SU-DHL-6 (cell line): ENCODE data around the gene ARSK.

ENCODE experiments used
- H2AFZ ChIP-seq: fragments of 200-600 bp; sonication (generic); 2 replicates; pipeline ENCODE4 v1.6.1; 2014; ENCODE audit warnings: low read depth, mild to moderate bottlenecking, moderate library complexity, mixed read lengths, antibody characterized with exemption, low read length; ENCODE audit not compliant: severe bottlenecking
- H3F3A ChIP-seq: fragments of 200-600 bp; shearing (Covaris generic); 2 replicates; pipeline ENCODE4 v1.6.0; 2016; ENCODE audit warnings: antibody characterized with exemption, mild to moderate bottlenecking; ENCODE audit not compliant: insufficient read depth
- H3K27ac ChIP-seq: fragments of 200-600 bp; sonication (generic); 2 replicates; pipeline ENCODE4 v1.5.1; 2016; ENCODE audit warnings: low read depth, mild to moderate bottlenecking, low read length, moderate library complexity, mixed read lengths
- H3K27me3 ChIP-seq: fragments of 200-600 bp; sonication (generic), shearing (Covaris generic); 2 replicates; pipeline ENCODE4 v1.6.0; 2014; ENCODE audit warnings: mild to moderate bottlenecking, low read length
- H3K36me3 ChIP-seq: fragments of 200-600 bp; sonication (generic); 2 replicates; pipeline ENCODE4 v1.6.1; 2014; ENCODE audit warnings: mild to moderate bottlenecking, low read length, mixed read lengths
- H3K4me2 ChIP-seq: fragments of 300-600, 200-600 bp; shearing (Covaris generic), sonication (generic); 2 replicates; pipeline ENCODE4 v1.6.0; 2014; ENCODE audit warnings: low read length, low read depth, mild to moderate bottlenecking; ENCODE audit not compliant: poor library complexity, severe bottlenecking
- H3K4me3 ChIP-seq: fragments of 200-600 bp; sonication (generic); 2 replicates; pipeline ENCODE4 v1.5.1; 2014; ENCODE audit warnings: antibody characterized with exemption, low read length, mild to moderate bottlenecking, mixed read lengths; ENCODE audit not compliant: insufficient read depth, poor library complexity, severe bottlenecking
- H3K79me2 ChIP-seq: fragments of 200-600 bp; sonication (generic); 2 replicates; pipeline ENCODE4 v1.6.1; 2014; ENCODE audit warnings: mild to moderate bottlenecking, low read length, moderate library complexity; ENCODE audit not compliant: insufficient read depth
- H3K9ac ChIP-seq: fragments of 200-600 bp; sonication (generic); 2 replicates; pipeline ENCODE4 v1.7.0; 2014; ENCODE audit warnings: mild to moderate bottlenecking, low read length
- H3K9me2 ChIP-seq: fragments of 200-600 bp; sonication (generic); replicated peaks from 2 replicates; pipeline ENCODE4 v1.6.1; 2014; ENCODE audit warnings: low read length; ENCODE audit not compliant: insufficient read depth
- H3K9me3 ChIP-seq: fragments of 200-600 bp; sonication (generic); 2 replicates; pipeline ENCODE4 v1.6.1; 2014; ENCODE audit warnings: low read length, mixed read lengths; ENCODE audit not compliant: insufficient read depth
- H4K20me1 ChIP-seq: fragments of 200-600 bp; sonication (generic); 2 replicates; pipeline ENCODE4 v1.6.1; 2014; ENCODE audit warnings: low read depth, mild to moderate bottlenecking, antibody characterized with exemption, low read length, moderate library complexity, mixed read lengths
- CTCF ChIP-seq: fragments of 200-600 bp; sonication (generic); IDR thresholded peaks from one replicate; pipeline ENCODE4 v1.5.1; 2017; ENCODE audit warnings: antibody characterized with exemption, mild to moderate bottlenecking, low read length, moderate library complexity; ENCODE audit not compliant: insufficient read depth, poor library complexity, severe bottlenecking
- EZH2phosphoT487 ChIP-seq: fragments of 200-600 bp; sonication (generic), shearing (Covaris generic); conservative IDR thresholded peaks from 2 replicates; pipeline ENCODE4 v1.6.1; 2018; ENCODE audit warnings: mild to moderate bottlenecking, antibody characterized with exemption, low read length, moderate library complexity, mixed read lengths

Gene ARSK

GRCh38 chr5:95633671-95634070 is 78.8 kb downstream of the ARSK start:
- H3K79me2 ChIP-seq = no peaks in the 10 kb centered on the region
- TF ChIP-seq CTCF = no peak
- no peak for TF ChIP-seq EZH2phosphoT487
- no peaks in the 10 kb centered on the region for H4K20me1 ChIP-seq
- no peaks in the 10 kb centered on the region for H3K36me3 ChIP-seq
- no peak overlapping the region for H3K27ac ChIP-seq
- no peak overlapping the region for H3K4me2 ChIP-seq
- H3K4me3 ChIP-seq = no peak overlapping the region
- H3K9me3 ChIP-seq = no peaks in the 10 kb centered on the region
- no peaks in the 10 kb centered on the region for H3K27me3 ChIP-seq
- no peaks in the 10 kb centered on the region for H3F3A ChIP-seq
- H2AFZ ChIP-seq = no peak overlapping the region
- no peaks in the 10 kb centered on the region for H3K9me2 ChIP-seq
- H3K9ac ChIP-seq = no peak overlapping the region

- Histone ChIP-seq H3K36me3 (no peaks in the 10 kb centered on the region), H3K9me2 (no peaks in the 10 kb centered on the region), H3K4me2 (no peak overlapping the region), H3K9ac (no peak overlapping the region), H3F3A (no peaks in the 10 kb centered on the region), H3K9me3 (no peaks in the 10 kb centered on the region), H2AFZ (no peak overlapping the region), H4K20me1 (no peaks in the 10 kb centered on the region), H3K27me3 (no peaks in the 10 kb centered on the region), H3K4me3 (no peak overlapping the region), H3K79me2 (no peaks in the 10 kb centered on the region), H3K27ac (no peak overlapping the region)
- TF ChIP-seq EZH2phosphoT487 (no peak), CTCF (no peak)
Observed at GRCh38 chr5:95634081-95634480, 79.2 kb downstream of the ARSK start.

GRCh38 chr5:95638632-95639031 is 83.7 kb downstream of the ARSK start:
- H4K20me1 ChIP-seq = no peaks in the 10 kb centered on the region
- H3K36me3 ChIP-seq = no peaks in the 10 kb centered on the region
- H3K27me3 ChIP-seq = no peaks in the 10 kb centered on the region
- no peaks in the 10 kb centered on the region for H3K9me3 ChIP-seq
- no peak overlapping the region for H3K4me2 ChIP-seq
- no peaks in the 10 kb centered on the region for H3F3A ChIP-seq
- H2AFZ ChIP-seq = no peak overlapping the region
- no peak for TF ChIP-seq CTCF
- no peak for TF ChIP-seq EZH2phosphoT487
- H3K9me2 ChIP-seq = no peaks in the 10 kb centered on the region
- no peak overlapping the region for H3K27ac ChIP-seq
- H3K79me2 ChIP-seq = no peaks in the 10 kb centered on the region
- no peak overlapping the region for H3K4me3 ChIP-seq
- no peak overlapping the region for H3K9ac ChIP-seq

GRCh38 chr5:95641741-95642220 is 86.9 kb downstream of the ARSK start:
- no peak overlapping the region for H3K9ac ChIP-seq
- H3F3A ChIP-seq = peaks cover 12% of the 10 kb centered on the region
- no peaks in the 10 kb centered on the region for H3K36me3 ChIP-seq
- no peak overlapping the region for H3K4me2 ChIP-seq
- H4K20me1 ChIP-seq = no peaks in the 10 kb centered on the region
- no peaks in the 10 kb centered on the region for H3K9me2 ChIP-seq
- H3K4me3 ChIP-seq = no peak overlapping the region
- H3K27ac ChIP-seq = no peak overlapping the region
- no peaks in the 10 kb centered on the region for H3K9me3 ChIP-seq
- no peaks in the 10 kb centered on the region for H3K79me2 ChIP-seq
- no peak for TF ChIP-seq EZH2phosphoT487
- no peak for TF ChIP-seq CTCF
- H3K27me3 ChIP-seq = no peaks in the 10 kb centered on the region
- H2AFZ ChIP-seq = no peak overlapping the region
